Amniotic epithelial cell (primary cell): ENCODE measurements around the gene VDAC1.
A peak's percentile ranks its signal among the peaks of the same experiment; 100 is the strongest.
"Not testable (repeated sequence)": the region's sequence is repeated elsewhere in the genome, so short reads cannot be mapped to it uniquely, and the experiment has no call there.

Source experiments
- DNase-seq: peaks from one replicate; pipeline ENCODE4 v3.0.0-alpha.2; 2010; ENCODE audit warnings: low read depth

Gene VDAC1

GRCh38 chr5:133941456-133942196, 63.1 kb downstream of the VDAC1 start:
- no peak for DNase-seq

GRCh38 chr5:133939668-133940067, 65.1 kb downstream of the VDAC1 start:
- no peak for DNase-seq

GRCh38 chr5:133938929-133939328, 65.8 kb downstream of the VDAC1 start:
- DNase-seq, result no peak

- DNase-seq, result peak; percentile 45
These were observed 66.5 kb downstream of the VDAC1 start for GRCh38 chr5:133938039-133938821.

GRCh38 chr5:133937628-133938027, 67.1 kb downstream of the VDAC1 start:
- DNase-seq, result not testable (repeated sequence)

GRCh38 chr5:133936651-133937015, 68.1 kb downstream of the VDAC1 start:
- DNase-seq, result no peak

- DNase-seq, result not testable (repeated sequence)
These were observed 68.7 kb downstream of the VDAC1 start for GRCh38 chr5:133935991-133936650.

- DNase-seq, result no peak
These were observed 69.2 kb downstream of the VDAC1 start for GRCh38 chr5:133935667-133935940.

- DNase-seq, result no peak
These were observed 69.7 kb downstream of the VDAC1 start for GRCh38 chr5:133934822-133935666.

- DNase-seq, result no peak
These were observed 70.5 kb downstream of the VDAC1 start for GRCh38 chr5:133934311-133934710.

- no peak for DNase-seq
These were observed 71.0 kb downstream of the VDAC1 start for GRCh38 chr5:133933670-133934295.

- no peak for DNase-seq
These were observed 71.6 kb downstream of the VDAC1 start for GRCh38 chr5:133933169-133933509.

GRCh38 chr5:133932441-133933168, 72.2 kb downstream of the VDAC1 start:
- no peak for DNase-seq

- no peak for DNase-seq
These were observed 73.2 kb downstream of the VDAC1 start for GRCh38 chr5:133931546-133931945.

- no peak for DNase-seq
These were observed 74.0 kb downstream of the VDAC1 start for GRCh38 chr5:133930813-133931090.

- no peak for DNase-seq
These were observed 74.5 kb downstream of the VDAC1 start for GRCh38 chr5:133930061-133930812.

- DNase-seq, result no peak
These were observed 76.0 kb downstream of the VDAC1 start for GRCh38 chr5:133928587-133929393.

- DNase-seq, result no peak
These were observed 77.2 kb downstream of the VDAC1 start for GRCh38 chr5:133927300-133928180.
